ENCODE results near the gene PACRG.

DNA sequence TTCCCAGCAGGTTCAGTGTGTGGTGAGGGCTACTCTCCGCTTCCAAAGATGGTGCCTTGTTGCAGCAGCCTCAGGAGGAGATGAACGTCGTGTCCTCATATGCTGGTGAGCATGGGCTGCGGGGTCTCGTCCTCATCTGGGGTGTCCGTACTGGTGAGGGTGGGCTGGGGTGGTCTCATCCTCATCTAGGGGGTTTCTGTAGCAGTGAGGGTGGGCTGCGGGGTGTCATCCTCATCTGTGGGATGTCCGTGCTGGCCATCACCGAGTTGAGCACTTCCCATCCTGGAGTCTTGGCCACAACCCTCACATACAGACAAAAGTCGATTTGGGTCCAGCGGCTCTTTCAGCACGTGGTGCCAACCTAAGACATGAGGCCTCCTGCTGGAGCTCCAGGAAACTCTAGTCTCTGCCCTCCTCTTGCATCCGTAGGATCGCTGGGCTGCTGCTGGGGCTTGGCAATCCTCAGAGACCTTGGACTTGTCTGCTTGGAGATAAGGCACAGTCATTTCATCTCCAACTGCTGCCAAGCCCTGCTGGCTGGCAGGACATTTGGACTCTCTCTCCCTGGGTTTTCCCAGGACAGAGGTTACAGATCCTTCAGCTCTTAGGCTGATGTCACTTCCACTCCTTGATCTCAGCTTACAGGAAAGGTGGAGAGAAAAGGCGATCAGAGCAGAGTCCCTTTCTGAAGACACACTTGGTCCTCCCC, 160.4 kb downstream of the PACRG start:
- TF ChIP-seq BHLHE40 (IDR thresholded peaks at IDR 0.05; ENCODE audit: low read depth, low read length), result no peak
- no peak for TF ChIP-seq NFE2L2 (conservative IDR thresholded peaks at IDR 0.05; ENCODE audit: low read length)
- TF ChIP-seq MYC (IDR thresholded peaks at IDR 0.05; ENCODE audit: borderline replicate concordance, low read length), result no peak
- TF ChIP-seq CBX2 (IDR thresholded peaks at IDR 0.05; ENCODE audit: borderline replicate concordance, low read depth), result no peak
- TF ChIP-seq POLR2A (IDR thresholded peaks at IDR 0.05; ENCODE audit: low read length), result no peak
- no peak for TF ChIP-seq RAD21 (conservative IDR thresholded peaks at IDR 0.05 in 1 of 2, IDR thresholded peaks at IDR 0.05 in 1 of 2)
- TF ChIP-seq, protein P1, sequence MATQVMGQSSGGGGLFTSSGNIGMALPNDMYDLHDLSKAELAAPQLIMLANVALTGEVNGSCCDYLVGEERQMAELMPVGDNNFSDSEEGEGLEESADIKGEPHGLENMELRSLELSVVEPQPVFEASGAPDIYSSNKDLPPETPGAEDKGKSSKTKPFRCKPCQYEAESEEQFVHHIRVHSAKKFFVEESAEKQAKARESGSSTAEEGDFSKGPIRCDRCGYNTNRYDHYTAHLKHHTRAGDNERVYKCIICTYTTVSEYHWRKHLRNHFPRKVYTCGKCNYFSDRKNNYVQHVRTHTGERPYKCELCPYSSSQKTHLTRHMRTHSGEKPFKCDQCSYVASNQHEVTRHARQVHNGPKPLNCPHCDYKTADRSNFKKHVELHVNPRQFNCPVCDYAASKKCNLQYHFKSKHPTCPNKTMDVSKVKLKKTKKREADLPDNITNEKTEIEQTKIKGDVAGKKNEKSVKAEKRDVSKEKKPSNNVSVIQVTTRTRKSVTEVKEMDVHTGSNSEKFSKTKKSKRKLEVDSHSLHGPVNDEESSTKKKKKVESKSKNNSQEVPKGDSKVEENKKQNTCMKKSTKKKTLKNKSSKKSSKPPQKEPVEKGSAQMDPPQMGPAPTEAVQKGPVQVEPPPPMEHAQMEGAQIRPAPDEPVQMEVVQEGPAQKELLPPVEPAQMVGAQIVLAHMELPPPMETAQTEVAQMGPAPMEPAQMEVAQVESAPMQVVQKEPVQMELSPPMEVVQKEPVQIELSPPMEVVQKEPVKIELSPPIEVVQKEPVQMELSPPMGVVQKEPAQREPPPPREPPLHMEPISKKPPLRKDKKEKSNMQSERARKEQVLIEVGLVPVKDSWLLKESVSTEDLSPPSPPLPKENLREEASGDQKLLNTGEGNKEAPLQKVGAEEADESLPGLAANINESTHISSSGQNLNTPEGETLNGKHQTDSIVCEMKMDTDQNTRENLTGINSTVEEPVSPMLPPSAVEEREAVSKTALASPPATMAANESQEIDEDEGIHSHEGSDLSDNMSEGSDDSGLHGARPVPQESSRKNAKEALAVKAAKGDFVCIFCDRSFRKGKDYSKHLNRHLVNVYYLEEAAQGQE (IDR thresholded peaks at IDR 0.05), result no peak
